Skeletal muscle satellite cell (primary cell): Measurements from ENCODE around the gene ARHGEF39.
"Not testable (repeated sequence)": the region's sequence is repeated elsewhere in the genome, so short reads cannot be mapped to it uniquely, and the experiment has no call there.

Source experiments
- H3K27me3 ChIP-seq: 2 replicates; pipeline ENCODE4 v1.7.0; 2013; ENCODE audit warnings: low read length; ENCODE audit not compliant: control insufficient read depth, insufficient read depth
- H3K36me3 ChIP-seq: 2 replicates; pipeline ENCODE4 v1.7.0; 2013; ENCODE audit warnings: mild to moderate bottlenecking, control low read depth, low read length; ENCODE audit not compliant: insufficient read depth
- H3K4me1 ChIP-seq: 2 replicates; pipeline ENCODE4 v1.7.0; 2013; ENCODE audit warnings: low read length; ENCODE audit not compliant: control insufficient read depth, insufficient read depth
- H3K4me2 ChIP-seq: 2 replicates; pipeline ENCODE4 v1.7.0; 2013; ENCODE audit warnings: mild to moderate bottlenecking, low read length
- H3K4me3 ChIP-seq: 2 replicates; pipeline ENCODE4 v1.7.0; 2013; ENCODE audit warnings: low read length
- H3K9ac ChIP-seq: 2 replicates; pipeline ENCODE4 v1.7.0; 2013; ENCODE audit warnings: mild to moderate bottlenecking, low read depth, low read length, moderate library complexity
- H3K9me3 ChIP-seq: replicated peaks from 2 replicates; pipeline ENCODE4 v1.7.0; 2013; ENCODE audit warnings: mild to moderate bottlenecking, control low read depth, low read length

Gene ARHGEF39

GRCh38 chr9:35656831-35657545, 8.0 kb downstream of the ARHGEF39 start:
- H3K9me3 ChIP-seq: no peaks in the 10 kb centered on the region
- H3K36me3 ChIP-seq: peaks cover 14% of the 10 kb centered on the region
- peak overlapping the region; percentile 46 for H3K9ac ChIP-seq
- peak overlapping the region; percentile 76 for H3K4me2 ChIP-seq
- no peaks in the 10 kb centered on the region for H3K27me3 ChIP-seq
- peaks cover 32% of the 10 kb centered on the region for H3K4me1 ChIP-seq
- H3K4me3 ChIP-seq: peak overlapping the region; percentile 53

DNA sequence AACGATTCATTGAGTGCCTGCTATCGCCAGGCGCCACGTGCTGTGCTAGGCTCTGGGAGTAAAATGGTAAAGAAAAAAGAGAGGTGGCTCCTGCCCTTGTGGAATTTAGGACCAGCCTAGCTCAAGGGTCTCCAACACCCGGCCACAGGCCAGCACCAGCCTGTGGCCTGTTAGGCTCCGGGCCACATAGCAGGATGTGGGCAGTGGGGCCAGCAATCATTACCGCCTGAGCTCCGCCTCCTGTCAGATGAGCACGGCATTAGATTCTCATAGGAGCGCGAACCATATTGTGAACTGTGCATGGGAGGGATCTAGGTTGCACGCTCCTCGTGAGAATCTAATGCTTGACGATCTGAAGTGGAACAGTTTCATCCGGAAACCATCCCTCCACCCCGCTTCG, 8.6 kb downstream of the ARHGEF39 start:
- Histone ChIP-seq H3K4me1 (peaks cover 34% of the 10 kb centered on the region), H3K9ac (no peak overlapping the region), H3K9me3 (no peaks in the 10 kb centered on the region), H3K4me2 (no peak overlapping the region), H3K27me3 (no peaks in the 10 kb centered on the region), H3K4me3 (no peak overlapping the region), H3K36me3 (peaks cover 9% of the 10 kb centered on the region)

DNA sequence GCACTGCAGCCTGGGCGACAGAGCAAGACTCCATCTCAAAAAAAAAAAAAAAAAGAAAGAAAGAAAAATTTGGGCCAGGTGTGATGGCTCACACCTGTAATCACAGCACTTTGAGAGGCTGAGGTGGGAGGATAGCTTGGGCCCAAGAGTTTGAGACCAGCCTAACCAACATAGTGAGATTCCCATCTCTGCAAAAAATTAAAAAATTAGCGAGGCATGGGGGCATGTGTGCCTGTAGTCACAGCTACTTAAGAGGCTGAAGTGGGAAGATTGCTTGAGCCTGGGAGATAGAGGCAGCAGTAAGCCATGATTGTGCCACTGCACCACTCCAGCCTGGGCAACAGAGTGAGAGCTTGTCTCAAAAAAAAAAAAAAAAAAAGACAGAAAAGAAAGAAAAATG, 11.4 kb downstream of the ARHGEF39 start:
- H3K27me3 ChIP-seq: no peaks in the 10 kb centered on the region
- H3K36me3 ChIP-seq: no peaks in the 10 kb centered on the region

GRCh38 chr9:35652829-35653209, 12.2 kb downstream of the ARHGEF39 start:
- Histone ChIP-seq H3K27me3 (no peaks in the 10 kb centered on the region), H3K4me1 (peaks cover 29% of the 10 kb centered on the region), H3K9me3 (no peaks in the 10 kb centered on the region), H3K4me3 (no peak overlapping the region), H3K36me3 (no peaks in the 10 kb centered on the region), H3K4me2 (no peak overlapping the region), H3K9ac (no peak overlapping the region)

More for the DNA sequence above, 11.4 kb downstream of the ARHGEF39 start:
- Histone ChIP-seq H3K4me2 (no peak overlapping the region), H3K9me3 (no peaks in the 10 kb centered on the region), H3K9ac (no peak overlapping the region), H3K4me3 (no peak overlapping the region), H3K4me1 (peaks cover 29% of the 10 kb centered on the region)

GRCh38 chr9:35651956-35652828, 12.8 kb downstream of the ARHGEF39 start:
- H3K27me3 ChIP-seq: no peaks in the 10 kb centered on the region
- no peaks in the 10 kb centered on the region for H3K36me3 ChIP-seq
- H3K4me2 ChIP-seq: no peak overlapping the region
- no peak overlapping the region for H3K9ac ChIP-seq
- H3K4me1 ChIP-seq: peaks cover 27% of the 10 kb centered on the region
- no peaks in the 10 kb centered on the region for H3K9me3 ChIP-seq
- no peak overlapping the region for H3K4me3 ChIP-seq

DNA sequence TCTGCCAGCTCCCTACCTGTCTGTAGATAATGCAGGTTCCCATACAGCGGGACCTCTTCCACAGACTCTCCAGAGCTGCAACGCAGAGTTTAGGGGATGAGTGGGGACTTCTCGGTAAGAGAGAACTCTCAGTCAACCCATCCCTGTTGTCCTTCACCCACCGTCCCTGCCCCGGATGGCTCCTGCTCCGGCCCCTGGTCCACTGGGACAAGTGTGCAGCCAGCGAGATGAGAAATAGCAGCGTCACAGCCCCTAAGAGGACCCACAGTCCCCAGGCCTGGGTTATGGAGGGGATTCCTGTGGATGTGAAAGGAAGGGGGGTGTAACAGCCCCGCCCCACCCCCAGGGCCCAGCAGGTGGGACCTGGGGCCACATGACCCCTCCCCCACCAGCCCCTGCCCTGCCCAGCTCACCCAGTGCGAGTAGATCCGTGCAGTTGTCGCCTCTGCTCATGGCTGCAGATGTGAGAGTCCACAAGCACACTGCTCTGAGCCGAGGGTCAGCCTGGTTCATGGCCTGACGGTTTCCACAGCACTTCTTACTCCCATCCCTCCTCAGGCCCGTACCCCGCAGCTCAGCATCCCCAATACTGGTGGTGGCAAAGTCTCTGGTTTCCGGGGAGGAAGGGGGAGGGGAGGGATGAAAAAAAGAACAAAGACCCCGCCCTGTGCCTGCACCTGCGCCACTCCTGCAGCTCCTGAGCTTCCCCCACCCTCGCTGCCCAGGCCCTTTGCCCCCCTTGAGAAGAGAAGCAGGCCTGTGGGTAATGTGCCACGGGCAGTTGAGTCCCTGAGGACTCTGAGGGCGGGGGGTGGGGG, 14.4 kb downstream of the ARHGEF39 start, which contains the start of gene SIT1:
Gene SIT1, minus strand, starts transcription at position 591 of the 818 bp plus-strand sequence. Its CDS starts 78 bp downstream, at position 513.
- Histone ChIP-seq H3K4me1 (peaks cover 38% of the 10 kb centered on the region), H3K9ac (peak within 1 kb of the TSS; percentile 32), H3K27me3 (no peaks in the 10 kb centered on the region), H3K4me2 (peak within 1 kb of the TSS; percentile 8), H3K4me3 (no peak within 1 kb of the TSS), H3K36me3 (no peaks in the 10 kb centered on the region), H3K9me3 (no peaks in the 10 kb centered on the region)

- H3K4me3 ChIP-seq: peak overlapping the region; percentile 20
- H3K9me3 ChIP-seq: no peaks in the 10 kb centered on the region
- H3K36me3 ChIP-seq: no peaks in the 10 kb centered on the region
- H3K9ac ChIP-seq: peak overlapping the region; percentile 32
- H3K27me3 ChIP-seq: no peaks in the 10 kb centered on the region
- H3K4me2 ChIP-seq: peak overlapping the region; percentile 8
- peaks cover 44% of the 10 kb centered on the region for H3K4me1 ChIP-seq
Observed at GRCh38 chr9:35649431-35650340, 15.3 kb downstream of the ARHGEF39 start.

GRCh38 chr9:35646533-35647265, 18.3 kb downstream of the ARHGEF39 start:
- Histone ChIP-seq H3K36me3 (no peaks in the 10 kb centered on the region), H3K9ac (peak overlapping the region; percentile 90), H3K9me3 (no peaks in the 10 kb centered on the region), H3K4me3 (peak overlapping the region; percentile 76), H3K27me3 (no peaks in the 10 kb centered on the region), H3K4me2 (peak overlapping the region; percentile 97), H3K4me1 (peaks cover 37% of the 10 kb centered on the region)

DNA sequence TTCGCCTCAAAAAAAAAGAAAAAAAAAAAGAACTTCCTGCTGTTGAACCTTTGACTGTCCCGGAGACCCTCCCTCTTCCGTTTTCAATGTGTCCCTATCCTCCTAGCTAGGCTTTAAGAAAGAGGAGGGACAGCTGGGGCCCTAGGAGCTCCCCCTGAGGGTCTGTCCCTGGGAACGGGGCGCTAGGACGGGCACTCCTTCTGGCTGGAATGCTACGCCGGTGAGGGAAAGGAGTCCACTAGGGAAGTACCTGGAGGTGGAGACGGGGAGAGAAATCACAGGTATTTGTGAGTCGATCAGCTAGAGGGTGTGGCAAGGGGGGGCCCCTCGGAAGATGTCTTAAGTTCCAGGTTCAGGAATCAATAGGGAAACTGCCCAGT, 18.9 kb downstream of the ARHGEF39 start:
- Histone ChIP-seq H3K27me3 (no peaks in the 10 kb centered on the region), H3K4me2 (peak overlapping the region; percentile 97), H3K4me3 (peak overlapping the region; percentile 76), H3K36me3 (no peaks in the 10 kb centered on the region), H3K9me3 (no peaks in the 10 kb centered on the region), H3K9ac (peak overlapping the region; percentile 90), H3K4me1 (peaks cover 37% of the 10 kb centered on the region)

DNA sequence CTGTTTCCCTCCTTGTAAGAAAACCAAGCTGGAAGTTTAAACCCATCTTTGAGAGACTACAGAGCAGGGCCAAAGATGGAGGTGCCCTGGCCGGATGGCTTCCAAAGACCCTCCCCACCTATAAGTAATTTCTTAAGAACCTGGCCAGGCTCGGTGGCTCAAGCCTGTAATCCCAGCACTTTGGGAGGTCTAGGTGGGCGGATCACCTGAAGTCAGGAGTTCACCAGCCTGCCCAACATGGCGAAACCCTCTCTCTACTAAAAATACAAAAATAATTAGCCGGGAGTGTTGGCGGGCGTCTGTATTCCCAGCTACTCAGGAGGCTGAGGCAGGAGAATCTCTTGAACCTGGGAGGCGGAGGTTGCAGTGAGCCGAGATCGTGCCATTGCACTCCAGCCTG, 19.3 kb downstream of the ARHGEF39 start:
- not testable (repeated sequence) for H3K27me3 ChIP-seq, H3K36me3 ChIP-seq, H3K9me3 ChIP-seq
- H3K4me2 ChIP-seq: peak overlapping the region; percentile 97
- peak overlapping the region; percentile 90 for H3K9ac ChIP-seq
- peak overlapping the region; percentile 76 for H3K4me3 ChIP-seq
- H3K4me1 ChIP-seq: peaks cover 37% of the 10 kb centered on the region
